HG02885 (cell line): ENCODE data around the gene LHCGR.

ENCODE experiments used
- ATAC-seq: cut with Tn5 transposase; IDR thresholded peaks from one replicate; pipeline ENCODE4 v1.9.1; 2021; ENCODE audit warnings: mild to moderate bottlenecking; ENCODE audit not compliant: unreplicated experiment, poor library complexity

Gene LHCGR

GRCh38 chr2:48755473-48755872, at the start of gene LHCGR:
Gene LHCGR, minus strand, starts transcription at chr2:48755724. Its CDS starts 53 bp downstream, at chr2:48755671.
- ATAC-seq = no peak

GRCh38 chr2:48799601-48800000, 44.1 kb upstream of the LHCGR start:
- ATAC-seq = no peak

GRCh38 chr2:48795065-48795464, 39.5 kb upstream of the LHCGR start:
- no peak for ATAC-seq

- ATAC-seq = no peak
These were observed 38.1 kb upstream of the LHCGR start for GRCh38 chr2:48793671-48794070.

- no peak for ATAC-seq
These were observed 36.5 kb upstream of the LHCGR start for GRCh38 chr2:48792030-48792429.

- ATAC-seq = no peak
These were observed 35.1 kb upstream of the LHCGR start for GRCh38 chr2:48790407-48791170.

- ATAC-seq = no peak
These were observed 32.1 kb upstream of the LHCGR start for GRCh38 chr2:48787580-48787979.

GRCh38 chr2:48781366-48781765, 25.8 kb upstream of the LHCGR start:
- ATAC-seq = no peak

GRCh38 chr2:48779019-48779716, 23.6 kb upstream of the LHCGR start:
- ATAC-seq = no peak

- no peak for ATAC-seq
These were observed 18.7 kb upstream of the LHCGR start for GRCh38 chr2:48774251-48774650.

GRCh38 chr2:48771241-48772014, 15.9 kb upstream of the LHCGR start:
- ATAC-seq = no peak

GRCh38 chr2:48770181-48770580, 14.7 kb upstream of the LHCGR start:
- ATAC-seq = no peak

- ATAC-seq = no peak
These were observed 13.1 kb upstream of the LHCGR start for GRCh38 chr2:48768669-48769068.

GRCh38 chr2:48767330-48767729, 11.8 kb upstream of the LHCGR start:
- no peak for ATAC-seq

- ATAC-seq = no peak
These were observed 5.3 kb upstream of the LHCGR start for GRCh38 chr2:48760826-48761225.

- ATAC-seq = no peak
These were observed 4.2 kb upstream of the LHCGR start for GRCh38 chr2:48759682-48760081.

- peak; percentile 37 for ATAC-seq
These were observed 765 bp upstream of the LHCGR start for GRCh38 chr2:48756289-48756688.

GRCh38 chr2:48754874-48755273, 650 bp downstream of the LHCGR start:
- no peak for ATAC-seq

GRCh38 chr2:48753228-48753627, 2.3 kb downstream of the LHCGR start:
- no peak for ATAC-seq

GRCh38 chr2:48750128-48750739, 5.3 kb downstream of the LHCGR start:
- peak; percentile 82 for ATAC-seq
